ENCODE measurements around the gene PIK3C2B. TPM values are rescaled to one million over a fixed set of nuclear protein-coding genes. Genes with fewer than 3 reads are reported as not detected.

PIK3C2B gene
- total and polyA plus RNA-seq, 2 of the 8 experiments (the other 6 are each of a cell fraction or from before 2014, with no cell fraction given), result 20.4 to 36.7 TPM

GRCh38 chr1:204506201-204506968 lies 11.8 kb upstream of the PIK3C2B start (continued):
- TF ChIP-seq CTCF (IDR thresholded peaks at IDR 0.05; ENCODE audit: control extremely low read depth in 1 of 3, insufficient read depth in 1 of 3, low read depth in 1 of 3, low read length in 3 of 3) (no peak), TAF7 (optimal IDR thresholded peaks at IDR 0.05; ENCODE audit: borderline replicate concordance, low read depth, low read length) (peak; percentile 56), PHF8 (conservative IDR thresholded peaks at IDR 0.05; ENCODE audit: low read depth, low read length) (no peak), BACH1 (IDR thresholded peaks at IDR 0.05; ENCODE audit: low read length) (no peak), SIN3A (conservative IDR thresholded peaks at IDR 0.05 in 1 of 2, IDR thresholded peaks at IDR 0.05 in 1 of 2; ENCODE audit: low read depth in 1 of 2, low read length in 2 of 2) (peak in 1 of 2 experiments; percentile 65; a peak in 1 of 4 replicates), ZNF274 (IDR thresholded peaks at IDR 0.05; ENCODE audit: borderline replicate concordance, extremely low read depth, low read length) (no peak), FOSL1 (IDR thresholded peaks at IDR 0.05; ENCODE audit: insufficient read depth, low read depth, low read length) (no peak), NRF1 (IDR thresholded peaks at IDR 0.05; ENCODE audit: low read depth, low read length) (peak; percentile 14; the same call in 1 of the 2 replicates), MAFK (IDR thresholded peaks at IDR 0.05; ENCODE audit: low read depth, low read length) (peak; percentile 80; the same call in 1 of the 2 replicates)
